ENCODE results near the gene TBCEL.
"Not testable (repeated sequence)": the region's sequence is repeated elsewhere in the genome, so short reads cannot be mapped to it uniquely, and the experiment has no call there.

TBCEL gene

DNA sequence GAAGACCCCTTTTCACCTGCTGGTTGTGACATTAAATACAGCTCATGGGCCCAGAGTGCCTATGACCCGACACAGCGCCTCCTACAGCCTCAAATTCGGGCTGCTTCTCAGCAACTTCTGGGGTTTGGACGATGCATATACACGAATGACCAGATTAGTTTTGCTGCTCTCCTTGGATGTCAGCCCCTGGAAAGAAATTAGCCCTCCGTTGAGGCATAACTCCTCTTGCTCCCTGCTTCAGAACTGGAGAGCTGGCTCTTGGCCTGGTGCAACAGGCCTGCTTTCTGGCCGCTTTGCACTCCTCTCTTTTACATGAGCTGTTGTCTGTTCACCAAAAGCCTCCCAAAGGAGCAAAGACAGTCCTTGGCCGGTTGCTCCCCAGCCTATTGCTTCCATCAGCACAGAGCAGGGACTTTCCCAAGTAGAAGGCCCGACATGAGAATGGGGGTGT is 80.4 kb downstream of the TBCEL start:
- DNase-seq (ENCODE audit: low spot score), result no peak
- FAIRE-seq, result no peak

DNA sequence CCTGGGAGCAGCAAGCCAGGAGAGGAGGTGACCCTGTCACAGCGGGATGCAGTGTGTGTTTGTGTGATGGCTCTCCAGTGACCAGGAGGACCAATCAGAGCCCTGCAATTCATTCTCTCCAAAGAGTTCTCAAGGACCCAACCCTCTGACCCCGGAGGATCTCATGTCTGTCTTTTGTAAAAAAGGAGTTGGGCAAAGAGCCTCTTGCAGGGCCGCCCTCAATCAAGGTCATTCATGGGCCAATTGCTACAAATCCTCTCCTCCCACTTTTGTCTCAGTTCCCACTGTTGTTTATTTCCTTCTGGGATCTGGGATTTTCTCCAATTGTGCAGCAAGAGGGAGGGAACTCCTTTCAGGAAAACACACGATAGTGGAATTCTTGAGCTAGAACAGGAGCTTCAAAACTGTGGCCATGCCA is 81.2 kb downstream of the TBCEL start:
- FAIRE-seq, result no peak
- DNase-seq (ENCODE audit: low spot score), result no peak

DNA sequence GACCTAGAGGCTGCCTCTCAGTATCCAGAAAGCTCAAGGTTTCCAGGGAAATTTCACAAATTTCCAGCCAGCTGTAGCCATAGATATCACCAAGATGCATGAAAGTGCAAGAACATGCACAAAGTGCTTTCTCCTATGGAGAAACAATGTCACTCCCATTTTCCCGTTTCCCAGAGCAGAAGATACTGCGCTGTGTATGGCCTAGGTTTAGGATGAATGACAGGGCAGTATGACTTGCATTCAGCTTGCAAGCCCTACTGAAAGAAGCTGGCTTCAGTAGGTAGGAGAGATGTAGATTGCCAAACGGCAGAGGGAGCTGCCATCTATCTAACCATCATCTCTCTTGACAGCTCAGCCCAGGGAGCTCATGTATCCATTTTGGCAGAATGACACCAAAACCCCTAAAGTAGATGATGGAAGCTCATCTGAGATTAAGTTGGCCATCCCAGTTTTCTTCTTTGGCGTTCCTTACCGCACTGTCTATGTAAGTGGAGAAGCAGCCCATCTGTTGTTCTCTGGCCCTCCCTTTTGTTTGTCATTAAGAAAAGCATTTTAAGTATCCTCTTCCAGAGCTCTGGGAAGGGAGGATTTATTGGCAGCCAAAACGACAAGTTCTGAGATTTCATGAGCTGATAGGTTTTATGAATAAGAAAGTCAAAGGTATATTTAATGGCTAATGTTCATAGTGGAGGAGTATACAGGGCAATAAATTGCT is 81.7 kb downstream of the TBCEL start:
- no peak for FAIRE-seq

DNA sequence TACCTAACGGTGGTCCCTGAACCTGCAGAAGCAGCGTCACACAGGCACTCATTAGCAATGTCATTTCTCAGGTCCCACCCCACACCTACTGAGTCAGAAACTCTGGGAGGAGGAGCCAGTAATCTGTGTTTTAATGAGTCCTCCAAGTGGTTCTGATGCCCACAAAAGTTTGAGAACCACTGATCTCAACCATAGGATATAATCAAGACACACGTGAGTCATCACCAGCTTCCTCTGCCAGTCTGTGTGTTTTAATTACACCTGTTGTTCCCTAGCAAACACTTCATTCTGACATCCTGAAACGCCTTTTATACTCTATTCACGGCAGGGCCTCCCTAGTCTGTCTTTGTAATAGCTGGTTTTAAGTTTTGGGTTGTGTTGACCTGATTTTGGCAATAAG is 82.9 kb downstream of the TBCEL start:
- no peak for DNase-seq (ENCODE audit: low spot score)
- no peak for FAIRE-seq

More for the DNA sequence above, 81.7 kb downstream of the TBCEL start:
- no peak for DNase-seq (ENCODE audit: low spot score)

DNA sequence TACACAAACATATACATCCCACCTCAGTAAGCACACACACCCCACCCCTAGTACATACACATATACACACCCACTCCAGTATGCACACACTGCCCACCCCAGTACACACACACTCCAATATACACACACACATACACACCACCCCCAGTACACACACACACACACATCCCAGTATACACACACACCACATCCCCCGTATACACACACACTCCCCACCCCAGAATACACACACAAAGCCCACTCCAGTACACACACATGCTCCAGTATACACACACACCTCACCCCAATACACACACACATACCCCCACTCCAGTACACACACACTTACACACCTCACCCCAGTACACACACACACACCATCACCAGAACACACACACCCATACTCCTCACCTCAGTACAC is 84.5 kb downstream of the TBCEL start:
- DNase-seq (ENCODE audit: low spot score), result no peak
- FAIRE-seq, result peak; percentile 56

DNA sequence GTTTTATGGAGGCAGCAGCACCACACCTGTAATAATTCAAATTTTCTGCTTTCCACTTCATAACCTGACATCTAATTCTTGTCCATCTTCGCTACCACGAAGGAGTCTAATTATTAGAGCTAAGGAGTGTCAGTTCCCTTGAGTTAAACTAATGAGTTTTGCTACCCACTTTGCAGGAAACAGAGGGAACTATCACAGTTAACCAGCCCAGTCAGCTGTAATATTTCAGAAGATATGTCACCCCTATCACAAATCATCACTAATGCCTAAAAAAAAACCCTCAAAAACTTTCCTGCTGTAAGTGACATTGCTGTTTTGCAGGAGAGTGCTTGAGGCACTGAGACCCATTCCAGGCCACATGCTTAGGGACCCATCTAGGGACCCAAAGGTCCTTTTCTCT is 85.6 kb downstream of the TBCEL start:
- FAIRE-seq (no peak), DNase-seq (ENCODE audit: low spot score) (no peak)

DNA sequence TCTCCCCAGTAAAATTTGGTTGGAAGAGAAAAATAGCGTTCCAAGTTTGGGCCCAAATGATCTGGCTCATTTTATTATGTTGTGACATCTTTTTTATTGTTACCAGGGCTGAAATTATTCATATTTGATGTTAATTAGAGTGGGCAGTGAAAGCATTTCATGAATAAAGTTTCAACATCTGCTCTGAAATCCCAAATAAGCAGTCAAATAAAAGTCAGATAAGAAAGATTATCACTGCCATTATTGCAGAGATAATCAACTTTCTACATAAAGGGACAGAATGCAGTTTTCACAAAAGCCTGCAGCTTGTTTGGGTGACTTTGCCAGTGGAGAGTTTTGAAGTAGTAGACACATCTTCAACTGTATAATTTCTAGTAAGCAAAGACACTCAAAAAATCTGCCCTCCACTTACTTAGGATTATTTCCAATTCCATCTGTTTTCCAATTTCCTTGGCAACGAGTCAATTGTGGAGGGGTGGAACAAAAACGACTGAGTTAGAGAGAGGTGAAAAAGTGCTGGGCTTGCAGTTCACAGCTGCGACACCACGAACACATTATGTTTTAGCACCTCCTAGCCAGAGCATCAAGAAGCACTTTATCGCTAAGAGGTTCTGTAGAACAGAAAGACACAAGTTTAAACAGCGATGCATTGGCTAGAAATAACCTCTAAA is 86.1 kb downstream of the TBCEL start:
- FAIRE-seq (no peak), DNase-seq (ENCODE audit: low spot score) (no peak)

DNA sequence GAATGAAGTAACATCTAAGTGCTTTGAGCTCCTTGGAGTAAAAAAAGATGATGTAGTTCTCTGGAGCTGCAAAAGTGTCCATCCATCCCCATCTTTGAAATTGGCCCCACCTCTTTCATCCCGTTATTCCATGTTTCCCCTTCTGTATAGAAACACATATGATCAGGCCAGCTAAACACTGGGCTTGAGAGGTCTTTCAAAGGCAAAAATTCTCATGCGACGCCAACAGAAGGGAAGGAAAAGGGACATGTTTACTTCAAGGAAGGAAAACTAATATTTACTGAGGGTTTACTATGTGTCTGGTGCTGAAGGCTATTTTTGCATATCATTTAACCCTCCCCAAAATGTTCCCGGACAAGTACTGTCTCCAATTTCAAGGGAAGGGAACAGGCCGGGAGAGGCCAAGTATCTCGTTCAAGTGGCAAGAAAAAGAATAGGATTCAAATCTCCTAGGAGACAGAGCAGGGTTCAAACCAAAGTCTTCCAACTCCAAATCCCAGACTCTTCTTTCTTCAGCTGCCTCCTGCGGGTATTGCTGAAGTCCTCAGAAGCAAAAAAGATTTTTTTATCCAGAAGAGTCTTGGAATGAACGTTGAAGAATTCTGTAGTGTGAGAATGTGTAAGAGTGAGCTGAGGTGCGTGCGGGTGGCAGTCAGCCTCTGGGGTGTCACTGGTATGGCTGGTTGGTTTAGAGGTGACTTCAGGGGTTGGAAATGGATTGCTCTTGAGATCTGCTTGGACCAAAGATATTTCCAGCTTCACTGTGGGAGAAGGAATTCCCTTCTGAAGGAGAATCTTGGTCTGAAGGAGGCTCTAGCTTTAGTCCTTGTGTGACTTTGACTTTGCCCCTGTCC is 87.2 kb downstream of the TBCEL start:
- DNase-seq (ENCODE audit: low spot score) (no peak), FAIRE-seq (no peak)

DNA sequence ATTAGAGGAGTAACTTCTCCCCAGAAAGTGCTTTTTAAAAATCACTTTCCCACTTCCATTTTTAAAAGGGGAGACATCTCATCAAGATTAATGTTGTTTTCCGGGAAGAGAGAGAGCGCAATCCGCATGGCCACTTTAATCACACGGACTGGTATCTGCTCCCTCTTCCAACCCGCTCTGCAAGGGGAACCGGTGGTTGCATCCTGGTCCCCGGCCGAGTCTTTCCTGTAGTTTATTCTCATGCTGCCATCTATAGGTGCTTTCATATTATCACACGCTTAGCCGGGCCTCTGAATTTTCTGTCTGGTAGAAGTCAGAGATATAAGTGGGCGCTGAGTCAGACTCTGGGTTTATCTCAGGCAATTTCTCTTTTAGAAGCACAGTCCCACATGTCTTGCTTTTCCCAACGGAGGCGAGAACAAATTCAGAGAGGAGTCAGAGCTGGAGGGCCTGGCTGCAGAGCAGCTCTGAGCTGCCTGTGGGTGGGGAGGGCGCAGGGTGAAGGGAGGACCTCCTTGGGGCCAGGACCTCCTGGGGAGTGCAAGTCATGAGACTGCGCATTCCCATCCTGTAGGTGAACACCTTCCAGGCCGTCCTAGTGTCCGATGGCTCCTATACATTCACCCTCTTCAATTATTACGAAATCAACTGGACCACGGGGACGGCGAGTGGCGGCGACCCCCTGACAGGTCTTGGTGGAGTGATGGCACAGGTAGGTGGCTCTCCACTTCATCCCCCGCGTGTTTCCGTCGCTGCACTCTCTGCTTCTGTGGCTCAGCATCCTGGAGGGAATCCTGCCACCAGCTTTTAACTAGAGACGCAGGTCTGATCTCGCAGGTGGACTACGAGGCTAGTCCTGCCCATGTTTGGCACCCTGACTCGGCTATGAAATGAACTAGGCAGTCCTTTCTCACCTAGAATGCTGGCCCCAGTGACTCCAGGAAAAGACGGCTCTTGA is 88.9 kb downstream of the TBCEL start:
- FAIRE-seq, result no peak
- DNase-seq (ENCODE audit: low spot score), result peak; percentile 62

DNA sequence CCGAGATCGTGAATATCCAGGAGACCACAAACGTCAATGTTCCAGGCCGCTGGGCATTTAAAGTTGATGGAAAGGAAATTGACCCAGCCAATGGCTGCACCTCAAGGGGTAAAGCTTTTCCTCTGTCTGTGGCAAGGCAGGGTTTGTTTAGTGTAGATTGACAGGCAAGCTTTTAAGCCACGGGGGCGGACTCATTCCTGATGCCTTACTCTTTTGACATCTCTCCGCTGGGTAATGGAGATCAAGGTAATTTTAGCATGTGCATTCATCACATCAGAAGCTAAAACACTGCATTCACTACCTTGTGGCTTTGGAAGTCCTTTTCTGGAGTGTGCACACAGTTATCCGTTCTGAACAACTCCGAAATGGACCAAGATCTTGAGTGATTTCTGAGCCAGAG is 89.7 kb downstream of the TBCEL start:
- FAIRE-seq, result no peak
- DNase-seq (ENCODE audit: low spot score), result no peak

DNA sequence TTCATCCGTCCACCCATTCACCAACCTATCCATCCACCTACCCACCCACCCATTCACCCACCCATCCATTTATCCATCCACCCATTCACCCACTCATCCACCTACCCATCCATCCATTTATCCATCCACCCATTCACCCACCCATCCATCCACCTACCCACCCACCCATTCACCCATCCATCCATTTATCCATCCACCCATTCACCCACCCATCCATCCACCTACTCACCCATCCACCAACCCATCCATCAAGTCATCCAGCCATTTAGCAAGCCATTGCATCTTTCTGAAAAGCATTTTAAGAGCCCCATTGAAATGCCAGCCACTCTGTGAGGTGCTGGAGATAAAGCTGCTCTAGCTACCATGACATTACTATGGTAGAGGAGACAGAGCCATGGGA is 91.1 kb downstream of the TBCEL start:
- not testable (repeated sequence) for FAIRE-seq

DNA sequence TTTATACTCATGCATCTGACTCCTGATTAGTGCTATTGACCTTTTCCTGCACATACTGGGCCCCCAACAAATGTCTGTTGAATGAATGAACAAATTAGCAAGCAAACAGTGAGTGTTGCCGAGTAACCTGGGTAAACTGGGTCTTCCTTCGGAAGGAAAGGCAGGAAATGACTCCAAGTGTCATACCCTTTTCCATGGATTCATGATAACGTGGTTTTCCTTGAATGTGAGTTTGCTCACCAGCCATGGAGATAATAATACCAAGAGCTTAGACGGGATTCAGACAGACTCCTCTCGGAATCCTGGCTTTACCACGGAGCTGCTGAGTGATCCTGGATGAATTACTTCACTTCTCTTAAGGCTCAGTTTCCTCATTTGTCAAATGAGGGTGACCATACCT is 93.9 kb downstream of the TBCEL start:
- DNase-seq (ENCODE audit: low spot score) (no peak), FAIRE-seq (no peak)

More for the DNA sequence above, 91.1 kb downstream of the TBCEL start:
- DNase-seq (ENCODE audit: low spot score), result not testable (repeated sequence)

DNA sequence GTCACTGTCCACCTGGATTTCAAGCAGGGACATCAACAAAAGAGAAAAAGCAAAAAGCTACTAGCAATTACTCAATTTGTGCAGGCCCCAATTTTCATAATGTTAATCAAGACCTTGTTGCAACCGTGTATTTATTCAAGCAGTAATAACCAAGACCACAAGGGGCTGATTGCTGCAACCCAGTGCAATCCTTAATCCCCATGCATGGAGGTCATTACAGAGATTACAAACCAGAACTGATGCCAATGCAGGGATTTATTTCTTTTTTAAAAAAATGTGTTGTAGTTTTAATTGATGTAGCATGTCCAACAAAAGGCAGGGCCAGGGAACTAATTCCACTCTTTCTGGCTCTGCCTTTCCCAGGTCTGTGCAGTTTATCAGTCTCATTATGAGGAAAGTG is 95.5 kb downstream of the TBCEL start:
- DNase-seq (ENCODE audit: low spot score) (no peak), FAIRE-seq (no peak)

DNA sequence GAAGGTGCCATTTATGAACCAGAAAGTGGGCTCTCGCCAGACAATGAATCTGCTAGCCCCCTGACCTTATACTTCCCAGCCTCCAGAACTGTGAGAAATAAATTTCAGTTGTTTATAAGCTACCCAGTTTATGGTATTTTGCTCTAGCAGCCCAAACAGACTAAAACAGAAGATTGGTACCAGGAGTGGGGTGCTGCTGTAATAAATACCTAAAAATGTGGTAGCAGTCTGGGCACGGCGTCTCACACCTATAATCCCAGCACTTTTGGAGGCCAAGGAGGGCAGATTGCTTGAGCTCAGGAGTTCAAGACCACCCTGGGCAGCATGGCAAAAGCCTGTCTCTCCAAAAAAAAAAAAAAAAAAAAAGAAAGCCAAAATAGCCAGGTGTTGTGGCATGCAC is 98.4 kb downstream of the TBCEL start:
- DNase-seq (ENCODE audit: low spot score) (no peak), FAIRE-seq (no peak)

DNA sequence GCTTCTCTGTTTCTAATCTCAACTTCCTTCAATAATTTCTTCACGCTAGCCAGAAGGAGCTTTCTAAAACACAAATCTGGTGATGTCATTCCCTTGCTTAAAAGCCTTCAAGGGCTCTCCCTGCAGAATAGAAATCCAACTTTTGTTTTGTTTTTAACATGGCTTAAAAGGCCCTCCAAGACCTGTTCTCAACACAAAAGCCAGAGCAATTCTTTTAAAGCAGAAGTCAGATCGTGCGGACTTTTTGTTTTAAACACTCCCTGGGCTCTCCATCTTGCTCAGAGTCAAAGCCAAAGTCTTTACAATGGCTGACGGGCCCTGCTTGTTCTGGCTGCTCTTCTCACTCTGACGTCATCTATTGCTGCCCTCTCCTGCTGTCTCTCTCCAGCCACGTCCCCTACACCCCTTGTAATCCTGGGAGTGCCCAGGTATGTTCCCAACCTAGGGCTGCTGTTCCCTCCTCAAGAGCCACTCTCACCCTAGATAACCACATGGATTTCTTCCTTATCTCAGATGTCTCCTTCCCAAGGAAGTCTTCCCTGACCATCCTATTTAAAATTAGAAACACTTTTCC is 99.7 kb downstream of the TBCEL start:
- FAIRE-seq (no peak), DNase-seq (ENCODE audit: low spot score) (no peak)

DNA sequence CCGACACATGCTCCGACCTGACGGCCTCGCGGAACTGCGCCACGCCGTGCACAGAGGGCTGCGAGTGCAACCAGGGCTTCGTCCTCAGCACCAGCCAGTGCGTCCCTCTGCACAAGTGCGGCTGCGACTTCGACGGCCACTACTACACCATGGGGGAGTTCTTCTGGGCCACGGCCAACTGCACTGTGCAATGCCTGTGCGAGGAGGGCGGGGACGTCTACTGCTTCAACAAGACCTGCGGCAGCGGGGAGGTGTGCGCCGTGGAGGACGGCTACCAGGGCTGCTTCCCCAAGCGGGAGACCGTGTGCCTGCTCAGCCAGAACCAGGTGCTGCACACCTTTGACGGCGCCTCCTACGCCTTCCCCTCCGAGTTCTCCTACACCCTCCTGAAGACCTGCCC is 103.9 kb downstream of the TBCEL start:
- DNase-seq (ENCODE audit: low spot score) (no peak), FAIRE-seq (no peak)

DNA sequence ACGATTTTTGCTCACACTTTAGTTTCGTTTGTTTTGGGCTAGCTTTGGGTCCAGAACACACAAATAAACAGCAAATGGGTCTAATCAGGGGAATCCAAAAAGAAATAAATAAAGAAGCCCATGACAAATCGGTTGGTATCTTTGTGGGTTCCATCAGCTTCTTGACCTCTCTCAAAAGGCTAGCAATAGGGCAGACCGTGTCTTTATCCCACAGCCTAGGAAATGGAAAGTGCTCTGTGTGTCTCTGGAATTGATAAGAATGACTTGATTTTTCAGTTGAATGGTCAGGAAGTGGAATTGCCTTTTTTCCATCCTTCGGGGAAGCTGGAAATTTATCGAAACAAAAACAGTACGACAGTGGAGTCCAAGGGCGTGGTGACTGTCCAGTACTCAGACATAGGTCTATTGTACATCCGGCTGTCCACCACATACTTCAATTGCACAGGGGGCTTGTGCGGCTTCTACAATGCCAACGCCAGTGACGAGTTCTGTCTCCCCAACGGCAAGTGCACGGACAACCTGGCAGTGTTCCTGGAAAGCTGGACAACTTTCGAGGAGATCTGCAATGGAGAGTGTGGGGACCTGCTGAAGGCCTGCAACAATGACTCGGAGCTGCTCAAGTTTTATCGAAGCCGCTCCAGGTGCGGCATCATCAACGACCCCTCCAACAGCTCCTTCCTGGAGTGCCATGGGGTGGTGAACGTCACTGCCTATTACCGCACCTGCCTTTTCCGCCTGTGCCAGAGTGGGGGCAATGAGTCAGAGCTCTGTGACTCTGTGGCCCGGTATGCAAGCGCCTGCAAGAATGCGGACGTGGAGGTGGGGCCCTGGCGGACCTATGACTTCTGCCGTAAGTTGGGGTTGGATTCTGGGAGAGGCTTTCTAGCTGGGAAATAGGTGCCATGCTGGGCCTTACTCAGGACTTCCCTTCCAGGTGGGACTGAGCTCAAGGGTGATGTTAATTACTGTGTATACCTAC is 105.7 kb downstream of the TBCEL start:
- no peak for FAIRE-seq

DNA sequence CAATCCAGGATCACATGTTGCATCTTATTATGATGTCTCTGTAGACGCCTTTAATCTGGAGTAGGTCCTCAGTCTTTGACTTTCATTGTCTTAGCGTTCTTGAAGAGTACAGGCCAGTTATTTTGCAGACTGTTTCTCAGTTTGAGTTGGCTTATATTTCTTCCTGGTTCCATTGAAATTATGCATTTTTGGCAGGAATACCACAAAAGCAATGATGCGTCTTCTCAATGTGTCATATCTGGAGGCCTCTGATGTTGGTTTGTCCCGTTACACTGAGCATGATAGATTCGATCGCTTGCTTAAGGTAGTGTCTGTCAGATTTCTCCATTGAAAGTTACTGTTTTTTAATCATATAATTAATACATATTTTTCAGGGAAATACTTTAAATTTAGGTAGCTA is 107.8 kb downstream of the TBCEL start:
- FAIRE-seq (no peak), DNase-seq (ENCODE audit: low spot score) (no peak)

More for the DNA sequence above, 105.7 kb downstream of the TBCEL start:
- peak; percentile 82 for DNase-seq (ENCODE audit: low spot score)

DNA sequence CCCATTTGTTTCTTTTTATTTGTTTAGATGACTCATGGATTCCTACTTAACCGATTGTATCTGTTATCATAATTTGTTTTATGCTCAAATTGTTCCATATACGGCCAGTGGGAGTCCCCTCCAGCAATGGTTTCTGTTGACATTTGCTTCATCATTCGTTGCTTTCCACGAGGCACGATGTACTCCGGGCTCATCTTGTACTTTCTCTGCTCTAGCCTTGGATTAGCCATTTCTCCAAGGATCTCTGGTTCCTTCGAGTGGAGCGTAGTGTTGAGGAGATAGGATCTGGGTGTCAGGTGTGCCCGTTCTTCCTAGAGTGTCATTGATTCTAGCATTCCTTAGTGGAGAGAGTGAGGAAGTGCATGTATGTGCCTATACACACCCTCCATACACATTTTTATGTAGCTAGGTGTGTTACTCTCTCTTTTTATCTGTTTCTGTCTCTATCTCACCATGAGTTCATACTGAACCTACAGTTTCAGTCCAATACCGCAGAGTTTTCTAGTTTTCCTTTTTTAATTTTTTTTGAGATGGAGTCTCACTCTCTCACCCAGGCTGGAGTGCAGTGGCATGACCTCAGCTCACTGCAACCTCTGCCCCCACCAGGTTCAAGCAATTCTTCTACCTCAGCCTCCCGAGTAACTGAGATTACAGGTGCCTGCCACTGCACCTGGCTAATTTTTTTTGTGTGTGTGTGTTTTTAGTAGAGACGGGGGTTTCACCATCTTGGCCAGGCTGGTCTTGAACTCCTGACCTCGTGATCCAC is 108.5 kb downstream of the TBCEL start:
- peak; percentile 5 for DNase-seq (ENCODE audit: low spot score)
- no peak for FAIRE-seq
